Endodermal cell (in vitro differentiated cells): ENCODE measurements around the gene SMG6. TPM values are rescaled to one million over a fixed set of nuclear protein-coding genes. Genes with fewer than 3 reads are reported as not detected.

Experiments used
- DNase-seq: peaks from one replicate; pipeline ENCODE4 v3.0.0-alpha.2; 2017
- H3K27ac ChIP-seq: 2 replicates; pipeline ENCODE4 v1.5.1; 2013; ENCODE audit warnings: mild to moderate bottlenecking, low read depth, low read length, moderate library complexity
- H3K27me3 ChIP-seq: 2 replicates; pipeline ENCODE4 v1.6.1; 2013; ENCODE audit warnings: mild to moderate bottlenecking, low read length, moderate library complexity; ENCODE audit not compliant: insufficient read depth, control insufficient read depth, poor library complexity, severe bottlenecking
- H3K36me3 ChIP-seq: 2 replicates; pipeline ENCODE4 v1.7.0; 2013; ENCODE audit warnings: mild to moderate bottlenecking, low read length, moderate library complexity; ENCODE audit not compliant: control insufficient read depth, insufficient read depth
- H3K4me1 ChIP-seq: one replicate; pipeline ENCODE4 v1.7.0; 2013; ENCODE audit warnings: low read length; ENCODE audit not compliant: control insufficient read depth, insufficient read depth
- H3K4me3 ChIP-seq: 2 replicates; pipeline ENCODE4 v1.5.1; 2013; ENCODE audit warnings: mild to moderate bottlenecking, low read length, moderate library complexity
- H3K9ac ChIP-seq: 2 replicates; pipeline ENCODE4 v1.6.1; 2013; ENCODE audit warnings: mild to moderate bottlenecking, low read length, moderate library complexity; ENCODE audit not compliant: poor library complexity, severe bottlenecking; ENCODE audit errors: extremely low read depth
- H3K9me3 ChIP-seq: 2 replicates; pipeline ENCODE4 v1.6.1; 2013; ENCODE audit warnings: mild to moderate bottlenecking, low read length, moderate library complexity; ENCODE audit not compliant: control insufficient read depth
- H3K27ac Mint-ChIP-seq: 2 replicates; pipeline ENCODE4 v1.8.0; 2020; ENCODE audit warnings: mixed read lengths
- H3K27me3 Mint-ChIP-seq: 2 replicates; pipeline ENCODE4 v1.8.0; 2021; ENCODE audit warnings: mild to moderate bottlenecking, mixed read lengths; ENCODE audit not compliant: insufficient read depth
- H3K36me3 Mint-ChIP-seq: 2 replicates; pipeline ENCODE4 v1.8.0; 2020; ENCODE audit warnings: low read depth, mixed read lengths
- H3K4me1 Mint-ChIP-seq: 2 replicates; pipeline ENCODE4 v1.8.0; 2020; ENCODE audit warnings: mixed read lengths
- H3K4me3 Mint-ChIP-seq: 2 replicates; pipeline ENCODE4 v1.8.0; 2020; ENCODE audit warnings: mild to moderate bottlenecking, moderate library complexity, mixed read lengths
- H3K9me3 Mint-ChIP-seq: 2 replicates; pipeline ENCODE4 v1.8.0; 2020; ENCODE audit warnings: mild to moderate bottlenecking, mixed read lengths
- CTCF ChIP-seq: fragments of 200-600 bp; sonication (generic); conservative IDR thresholded peaks from 2 replicates; pipeline ENCODE4 v1.5.0; 2021; ENCODE audit warnings: antibody characterized with exemption, mild to moderate bottlenecking
- WGBS, 2 experiments: methylation state at CpG; one replicate each; pipeline versions ENCODE4 v1.1.5 to v1.1.7; 2013; ENCODE audit warnings: missing lambda C conversion rate in 2 of 2, mixed read lengths in 1 of 2; ENCODE audit not compliant: insufficient coverage in 1 of 2, insufficient read length in 1 of 2; 5-methylcytosine and 5-hydroxymethylcytosine counted together
- total RNA-seq, 2 donors: library from RNA; stranded (reverse); fragmentation: NEBNext Ultra II Directional in 1 of 2; extraction: Animal tissue kit (Norgen Biotek cat#: 25700) in 1 of 2; gene quantifications; 2 replicates in 1 of 2; 3 replicates in 1 of 2; pipeline ENCODE4 v1.2.1, GENCODE V29; 2021

SMG6 gene
- total RNA-seq, 2 donors from 2014 or later: 44.3 to 56.7 TPM

DNA sequence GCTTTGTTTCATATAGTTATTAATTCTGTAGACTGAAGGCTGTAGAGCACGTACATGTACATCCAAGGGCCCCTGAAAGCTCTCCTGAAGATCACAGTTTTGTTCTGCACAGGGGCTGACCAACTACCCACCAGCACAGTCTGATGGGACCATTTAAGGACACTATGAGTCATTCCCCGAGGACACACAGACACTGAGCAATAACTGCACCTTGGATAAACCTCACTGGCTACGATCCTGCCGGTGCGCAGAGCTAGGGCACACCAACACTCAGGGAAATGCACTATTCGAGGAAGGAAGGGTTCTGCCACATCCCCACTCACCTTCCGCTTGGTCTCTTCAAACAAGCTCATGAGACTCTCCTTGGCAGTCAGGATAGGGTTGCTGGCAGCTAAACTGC, 20.3 kb downstream of the SMG6 start:
- no peak overlapping the region for H3K27ac ChIP-seq
- Mint-ChIP-seq H3K27ac (peak overlapping the region; percentile 37), H3K9me3 (no peaks in the 10 kb centered on the region), H3K36me3 (peaks cover 73% of the 10 kb centered on the region), H3K27me3 (no peaks in the 10 kb centered on the region), H3K4me3 (no peak overlapping the region), H3K4me1 (no peaks in the 10 kb centered on the region)
- H3K4me1 ChIP-seq: no peaks in the 10 kb centered on the region
- no peak overlapping the region for H3K4me3 ChIP-seq
- TF ChIP-seq CTCF: no peak
- WGBS, 2 experiments: 93 to 95% methylated on average over 7 of the region's 7 CpGs
- H3K27me3 ChIP-seq: no peaks in the 10 kb centered on the region
- H3K9me3 ChIP-seq: no peaks in the 10 kb centered on the region
- no peak overlapping the region for H3K9ac ChIP-seq
- DNase-seq: no peak
- H3K36me3 ChIP-seq: peaks cover 93% of the 10 kb centered on the region

DNA sequence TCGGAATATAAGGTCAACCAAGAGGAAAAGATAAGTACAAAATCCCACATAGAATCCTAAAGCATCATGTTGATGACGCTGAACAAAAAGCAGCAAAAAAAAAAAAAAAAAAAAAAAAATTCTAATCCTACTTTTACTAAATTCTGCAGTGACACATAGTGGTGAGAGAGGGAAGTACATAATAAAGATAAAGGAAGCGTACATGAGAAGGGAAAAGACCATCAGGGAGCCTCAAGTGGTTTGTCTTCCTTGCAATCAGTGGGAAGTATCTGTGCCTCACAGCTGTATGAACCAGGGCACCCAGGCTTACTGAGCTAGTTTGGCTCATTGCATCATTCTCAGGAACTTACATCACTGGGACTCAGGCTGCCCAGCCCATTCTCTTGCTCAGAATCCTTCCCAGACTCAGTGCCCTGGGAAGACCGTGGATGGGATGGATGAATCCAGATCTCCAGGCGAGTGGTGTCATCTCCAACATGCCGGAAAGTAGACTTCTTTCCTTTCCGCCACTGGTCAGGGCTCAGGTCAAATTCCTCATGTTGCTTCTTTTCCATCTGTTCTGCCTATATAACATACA, 21.2 kb downstream of the SMG6 start:
- H3K27ac Mint-ChIP-seq: no peak overlapping the region
- H3K4me1 Mint-ChIP-seq: no peaks in the 10 kb centered on the region
- H3K36me3 Mint-ChIP-seq: peaks cover 65% of the 10 kb centered on the region
- no peaks in the 10 kb centered on the region for H3K4me1 ChIP-seq
- no peak overlapping the region for H3K4me3 ChIP-seq
- no peak overlapping the region for H3K27ac ChIP-seq
- DNase-seq: peak; percentile 67
- TF ChIP-seq CTCF: peak; percentile 74
- peaks cover 93% of the 10 kb centered on the region for H3K36me3 ChIP-seq
- no peak overlapping the region for H3K9ac ChIP-seq
- no peaks in the 10 kb centered on the region for H3K27me3 Mint-ChIP-seq
- no peaks in the 10 kb centered on the region for H3K27me3 ChIP-seq
- no peak overlapping the region for H3K4me3 Mint-ChIP-seq
- no peaks in the 10 kb centered on the region for H3K9me3 ChIP-seq
- WGBS, 2 experiments: 92 to 93% methylated on average over 5 to 6 of the region's 7 CpGs
- H3K9me3 Mint-ChIP-seq: no peaks in the 10 kb centered on the region

- Mint-ChIP-seq H3K4me3 (no peak overlapping the region), H3K4me1 (no peaks in the 10 kb centered on the region), H3K9me3 (no peaks in the 10 kb centered on the region), H3K36me3 (peaks cover 66% of the 10 kb centered on the region), H3K27me3 (no peaks in the 10 kb centered on the region), H3K27ac (peak overlapping the region; percentile 44)
- Histone ChIP-seq H3K36me3 (peaks cover 90% of the 10 kb centered on the region), H3K27me3 (no peaks in the 10 kb centered on the region), H3K4me1 (no peaks in the 10 kb centered on the region), H3K9me3 (no peaks in the 10 kb centered on the region), H3K9ac (no peak overlapping the region), H3K27ac (no peak overlapping the region), H3K4me3 (no peak overlapping the region)
- no peak for DNase-seq
- 96 to 97% methylated on average over 6 to 9 of the region's 9 CpGs for WGBS, 2 experiments
- TF ChIP-seq CTCF: no peak
Observed at GRCh38 chr17:2279707-2280106, 23.9 kb downstream of the SMG6 start.
